Tibial artery (tissue), 4 donors: ENCODE results near the gene TTC34.

Experiments used
- DNase-seq, 2 donors: peaks; one replicate each; pipeline ENCODE4 v3.0.0-alpha.2; 2019
- H3K27ac ChIP-seq, 2 donors: fragments of 200-600 bp; sonication (generic) in 1 of 2; 1 replicate in 1 of 2; 2 replicates in 1 of 2; pipeline ENCODE4 v1.5.1; 2018 to 2019; ENCODE audit warnings: mild to moderate bottlenecking in 1 of 2
- H3K27me3 ChIP-seq, 2 donors: fragments of 200-600 bp; sonication (generic) in 1 of 2; one replicate each; pipeline versions ENCODE4 v1.5.1 to v1.6.0; 2016 to 2019
- H3K36me3 ChIP-seq, 3 donors: fragments of 200-600 bp; sonication (generic) in 2 of 3; one replicate each; pipeline ENCODE4 v1.5.1; 2016 to 2019; ENCODE audit warnings: mild to moderate bottlenecking in 2 of 3
- H3K4me1 ChIP-seq, 4 donors: fragments of 200-600 bp; sonication (generic) in 2 of 4; 1 replicate in 3 of 4; 2 replicates in 1 of 4; pipeline ENCODE4 v1.5.1; 2016 to 2019
- H3K4me3 ChIP-seq, 2 donors: fragments of 200-600 bp; sonication (generic) in 1 of 2; 1 replicate in 1 of 2; 2 replicates in 1 of 2; pipeline ENCODE4 v1.5.1; 2018 to 2019; ENCODE audit warnings: mild to moderate bottlenecking in 2 of 2
- H3K9me3 ChIP-seq, 3 donors: fragments of 200-600 bp; sonication (generic) in 1 of 3; one replicate each; pipeline ENCODE4 v1.5.1; 2016 to 2019
- CTCF ChIP-seq, 2 experiments: fragments of 200-600 bp in 1 of 2; fragments of 450-650 bp in 1 of 2; IDR thresholded peaks; one replicate each; pipeline ENCODE4 v1.5.1; 2017 to 2019; ENCODE audit warnings: antibody characterized with exemption in 2 of 2, mild to moderate bottlenecking in 1 of 2, moderate library complexity in 1 of 2
- intact Hi-C: fragments of 100-400 bp; cut with DNase I; formaldehyde crosslinking; loops from one replicate; pipeline ENCODE4 v1.15.0; 2023; ENCODE audit warnings: low total_unique reads

Gene TTC34

GRCh38 chr1:2609319-2610035 is 192.0 kb downstream of the TTC34 start:
- Histone ChIP-seq H3K27me3 (peaks cover 0 to 82% of the 10 kb centered on the region in 2 donors), H3K9me3 (peaks cover 0 to 16% (median 16%) of the 10 kb centered on the region in 3 donors), H3K4me3 (no peak overlapping the region), H3K36me3 (no peaks in the 10 kb centered on the region), H3K4me1 (peaks cover 0 to 6% (median 2%) of the 10 kb centered on the region in 4 donors), H3K27ac (no peak overlapping the region)
- intact Hi-C loops, result no loop called here
- TF ChIP-seq CTCF (IDR thresholded peaks at IDR 0.05), result no peak
- peak in 1 of 2 donors; percentile 62 for DNase-seq

GRCh38 chr1:2607641-2608091 is 193.8 kb downstream of the TTC34 start:
- H3K27me3 ChIP-seq, result peaks cover 0 to 93% of the 10 kb centered on the region in 2 donors
- H3K4me3 ChIP-seq, result no peak overlapping the region
- peaks cover 0 to 6% (median 2%) of the 10 kb centered on the region in 4 donors for H3K4me1 ChIP-seq
- no peak for TF ChIP-seq CTCF (IDR thresholded peaks at IDR 0.05)
- H3K9me3 ChIP-seq, result no peaks in the 10 kb centered on the region
- H3K36me3 ChIP-seq, result no peaks in the 10 kb centered on the region
- DNase-seq, result no peak
- intact Hi-C loops, result no loop called here
- H3K27ac ChIP-seq, result no peak overlapping the region

GRCh38 chr1:2606881-2607621 is 194.4 kb downstream of the TTC34 start:
- no peak for TF ChIP-seq CTCF (IDR thresholded peaks at IDR 0.05)
- intact Hi-C loops, result no loop called here
- Histone ChIP-seq H3K27ac (no peak overlapping the region), H3K36me3 (no peaks in the 10 kb centered on the region), H3K4me1 (peaks cover 0 to 6% (median 2%) of the 10 kb centered on the region in 4 donors), H3K27me3 (peaks cover 0 to 89% of the 10 kb centered on the region in 2 donors), H3K9me3 (no peaks in the 10 kb centered on the region), H3K4me3 (no peak overlapping the region)
- DNase-seq, result no peak

- Histone ChIP-seq H3K9me3 (no peaks in the 10 kb centered on the region), H3K27ac (no peak overlapping the region), H3K36me3 (no peaks in the 10 kb centered on the region), H3K4me1 (peaks cover 0 to 6% (median 2%) of the 10 kb centered on the region in 4 donors), H3K27me3 (peaks cover 0 to 83% of the 10 kb centered on the region in 2 donors), H3K4me3 (no peak overlapping the region)
- intact Hi-C loops, result no loop called here
- peak in 1 of 2 donors; percentile 63 for DNase-seq
- no peak for TF ChIP-seq CTCF (IDR thresholded peaks at IDR 0.05)
These were observed 195.1 kb downstream of the TTC34 start for GRCh38 chr1:2606396-2606880.

GRCh38 chr1:2605509-2606395 is 195.7 kb downstream of the TTC34 start:
- no peak overlapping the region for H3K4me3 ChIP-seq
- no peaks in the 10 kb centered on the region for H3K36me3 ChIP-seq
- DNase-seq, result peak in 1 of 2 donors; percentile 61
- H3K9me3 ChIP-seq, result no peaks in the 10 kb centered on the region
- H3K4me1 ChIP-seq, result peaks cover 0 to under 1% (median 0%) of the 10 kb centered on the region in 4 donors
- intact Hi-C loops, result no loop called here
- H3K27me3 ChIP-seq, result peaks cover 0 to 76% of the 10 kb centered on the region in 2 donors
- H3K27ac ChIP-seq, result no peak overlapping the region
- TF ChIP-seq CTCF (IDR thresholded peaks at IDR 0.05), result no peak
